Lower lobe of right lung (tissue), 2 donors: ENCODE results near the gene KCNK17. TPM values are rescaled to one million over a fixed set of nuclear protein-coding genes. Genes with fewer than 3 reads are reported as not detected.

ENCODE experiments used
- ATAC-seq, 2 donors: fragments of 200-7000 bp; cut with Tn5 transposase; one replicate each; pipeline ENCODE4 v1.9.1; 2020 to 2022; ENCODE audit warnings: mild to moderate bottlenecking in 2 of 2, moderate library complexity in 2 of 2
- DNase-seq: peaks from one replicate; pipeline ENCODE4 v3.0.0-alpha.2; 2020
- H3K27ac ChIP-seq: fragments of 200-600 bp; one replicate; pipeline ENCODE4 v1.8.0; 2022
- H3K27me3 ChIP-seq: fragments of 200-600 bp; one replicate; pipeline ENCODE4 v1.8.0; 2022; ENCODE audit warnings: low read depth
- H3K36me3 ChIP-seq: fragments of 200-600 bp; one replicate; pipeline ENCODE4 v1.8.0; 2022; ENCODE audit warnings: mild to moderate bottlenecking
- H3K4me1 ChIP-seq: fragments of 200-600 bp; one replicate; pipeline ENCODE4 v1.8.0; 2022
- H3K4me3 ChIP-seq: fragments of 200-600 bp; one replicate; pipeline ENCODE4 v1.8.0; 2022; ENCODE audit warnings: mild to moderate bottlenecking
- H3K9me3 ChIP-seq: fragments of 200-600 bp; one replicate; pipeline ENCODE4 v1.8.0; 2022
- intact Hi-C: fragments of 100-400 bp; cut with DNase I; formaldehyde crosslinking; loops from one replicate; pipeline ENCODE4 v1.11.0; 2022
- total RNA-seq: library from RNA; stranded (reverse); fragmentation: NEBNext Ultra II Directional; extraction: Animal tissue kit (Norgen Biotek cat#: 25700); gene quantifications from one replicate; pipeline ENCODE4 v1.2.1, GENCODE V29; 2021
- TF ChIP-seq, protein P1 (sequence below): fragments of 200-600 bp; IDR thresholded peaks from one replicate; pipeline ENCODE4 v1.8.0; 2022; ENCODE audit warnings: antibody characterized with exemption, mild to moderate bottlenecking
- donor health status: DM: no; HTN: yes; CAD: no; lungs with severe emphysema.

Gene KCNK17
- total RNA-seq, 1 donor from 2014 or later = 5.5 TPM

DNA sequence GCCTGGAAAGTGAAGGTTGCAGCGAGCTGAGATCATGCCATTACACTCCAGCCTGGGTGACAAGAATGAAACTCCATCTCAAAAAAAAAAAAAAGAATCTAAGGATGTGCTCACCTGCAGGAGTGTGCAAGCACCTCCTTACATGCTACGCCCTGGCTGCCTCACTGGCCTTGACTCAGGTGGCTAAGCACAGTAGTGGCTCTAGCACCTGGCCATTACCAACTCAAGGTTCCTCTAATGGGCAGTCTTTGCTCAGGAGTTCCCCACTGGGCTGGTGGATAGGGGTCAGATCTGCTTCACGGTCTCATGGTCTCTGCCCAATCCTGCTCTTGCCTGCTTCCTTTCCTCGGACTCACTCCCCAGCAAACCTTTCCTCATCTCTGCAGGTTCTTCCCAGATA lies 39.7 kb downstream of the KCNK17 start:
- Histone ChIP-seq H3K36me3 (no peaks in the 10 kb centered on the region), H3K4me1 (no peaks in the 10 kb centered on the region), H3K4me3 (no peak overlapping the region), H3K9me3 (no peaks in the 10 kb centered on the region), H3K27ac (no peak overlapping the region), H3K27me3 (no peaks in the 10 kb centered on the region)
- intact Hi-C loops = no loop called here
- DNase-seq = no peak
- TF ChIP-seq, protein P1, sequence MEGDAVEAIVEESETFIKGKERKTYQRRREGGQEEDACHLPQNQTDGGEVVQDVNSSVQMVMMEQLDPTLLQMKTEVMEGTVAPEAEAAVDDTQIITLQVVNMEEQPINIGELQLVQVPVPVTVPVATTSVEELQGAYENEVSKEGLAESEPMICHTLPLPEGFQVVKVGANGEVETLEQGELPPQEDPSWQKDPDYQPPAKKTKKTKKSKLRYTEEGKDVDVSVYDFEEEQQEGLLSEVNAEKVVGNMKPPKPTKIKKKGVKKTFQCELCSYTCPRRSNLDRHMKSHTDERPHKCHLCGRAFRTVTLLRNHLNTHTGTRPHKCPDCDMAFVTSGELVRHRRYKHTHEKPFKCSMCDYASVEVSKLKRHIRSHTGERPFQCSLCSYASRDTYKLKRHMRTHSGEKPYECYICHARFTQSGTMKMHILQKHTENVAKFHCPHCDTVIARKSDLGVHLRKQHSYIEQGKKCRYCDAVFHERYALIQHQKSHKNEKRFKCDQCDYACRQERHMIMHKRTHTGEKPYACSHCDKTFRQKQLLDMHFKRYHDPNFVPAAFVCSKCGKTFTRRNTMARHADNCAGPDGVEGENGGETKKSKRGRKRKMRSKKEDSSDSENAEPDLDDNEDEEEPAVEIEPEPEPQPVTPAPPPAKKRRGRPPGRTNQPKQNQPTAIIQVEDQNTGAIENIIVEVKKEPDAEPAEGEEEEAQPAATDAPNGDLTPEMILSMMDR = no peak
- ATAC-seq = no peak

DNA sequence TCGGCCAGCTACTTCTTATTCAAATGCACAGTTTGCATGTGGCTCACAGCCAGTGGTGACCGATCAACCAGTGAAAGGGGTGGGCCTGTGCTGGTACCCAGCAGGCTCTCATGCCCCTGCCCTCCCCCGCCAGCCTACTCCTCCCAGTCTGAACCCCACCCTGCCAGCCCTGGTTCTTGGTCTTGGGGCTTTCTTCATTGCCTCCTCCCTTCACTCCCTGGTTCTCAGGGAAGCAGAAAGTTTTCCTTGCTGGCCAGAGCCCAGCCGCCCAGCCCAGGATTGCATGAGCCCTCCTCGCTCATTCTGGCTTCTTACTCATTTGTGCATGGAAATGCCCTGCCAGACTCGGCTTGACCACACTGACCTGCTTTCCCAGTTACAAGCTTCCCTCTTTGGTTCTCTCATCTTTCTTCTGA lies 40.8 kb downstream of the KCNK17 start:
- DNase-seq = no peak
- ATAC-seq = peak in 1 of 2 donors; percentile 60
- TF ChIP-seq, protein P1 = no peak

DNA sequence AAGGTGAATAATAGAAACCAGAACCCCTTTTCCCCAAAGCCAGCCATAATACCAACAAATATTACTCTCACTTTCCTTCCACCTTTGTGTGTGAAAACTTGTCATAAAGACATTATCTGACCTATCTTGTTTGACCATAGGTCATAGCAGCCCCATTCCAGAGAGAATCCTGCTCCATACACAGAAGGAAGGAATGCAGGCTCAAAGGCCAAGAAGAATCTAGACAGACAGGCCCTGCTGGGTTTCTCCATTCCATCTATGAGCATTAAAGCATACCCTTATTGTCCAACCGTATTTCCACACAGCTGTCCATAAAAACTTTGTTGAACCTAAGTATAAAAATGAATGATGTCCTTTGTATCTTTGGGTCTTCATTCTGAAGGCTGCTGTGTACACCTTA lies 44.3 kb downstream of the KCNK17 start:
- no peaks in the 10 kb centered on the region for H3K27me3 ChIP-seq
- H3K27ac ChIP-seq = no peak overlapping the region
- no peaks in the 10 kb centered on the region for H3K36me3 ChIP-seq
- intact Hi-C loops = no loop called here
- no peak for ATAC-seq
- no peaks in the 10 kb centered on the region for H3K4me1 ChIP-seq
- TF ChIP-seq, protein P1 = no peak
- no peaks in the 10 kb centered on the region for H3K9me3 ChIP-seq
- no peak overlapping the region for H3K4me3 ChIP-seq
- no peak for DNase-seq

More for the DNA sequence above, 40.8 kb downstream of the KCNK17 start:
- Histone ChIP-seq H3K9me3 (no peaks in the 10 kb centered on the region), H3K36me3 (no peaks in the 10 kb centered on the region), H3K4me1 (no peaks in the 10 kb centered on the region), H3K4me3 (no peak overlapping the region), H3K27ac (no peak overlapping the region), H3K27me3 (no peaks in the 10 kb centered on the region)
- intact Hi-C loops = no loop called here

DNA sequence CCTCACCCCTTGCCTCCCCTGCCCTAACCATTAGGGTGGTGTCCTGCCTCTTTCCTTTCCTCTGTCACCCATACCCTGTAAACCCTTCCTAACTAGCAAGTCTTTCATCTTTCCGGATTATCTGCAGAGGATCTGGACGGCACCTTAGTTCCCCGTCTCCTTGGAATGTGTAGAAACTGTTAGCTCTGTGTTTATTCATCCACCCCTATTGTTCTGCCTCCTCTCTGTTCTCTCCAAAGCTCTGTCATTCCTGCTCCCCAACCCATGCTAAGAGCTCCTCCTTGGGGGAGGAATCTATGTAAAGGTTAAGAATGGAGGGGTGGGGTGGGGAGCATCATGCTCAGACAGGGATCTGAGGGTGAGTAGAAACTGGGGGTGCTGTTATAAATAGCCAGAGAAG lies 45.5 kb downstream of the KCNK17 start:
- Histone ChIP-seq H3K36me3 (no peaks in the 10 kb centered on the region), H3K27ac (no peak overlapping the region), H3K9me3 (no peaks in the 10 kb centered on the region), H3K27me3 (no peaks in the 10 kb centered on the region), H3K4me1 (peaks cover under 1% of the 10 kb centered on the region), H3K4me3 (no peak overlapping the region)
- ATAC-seq = no peak
- DNase-seq = no peak
- TF ChIP-seq, protein P1 = no peak
- intact Hi-C loops = no loop called here

DNA sequence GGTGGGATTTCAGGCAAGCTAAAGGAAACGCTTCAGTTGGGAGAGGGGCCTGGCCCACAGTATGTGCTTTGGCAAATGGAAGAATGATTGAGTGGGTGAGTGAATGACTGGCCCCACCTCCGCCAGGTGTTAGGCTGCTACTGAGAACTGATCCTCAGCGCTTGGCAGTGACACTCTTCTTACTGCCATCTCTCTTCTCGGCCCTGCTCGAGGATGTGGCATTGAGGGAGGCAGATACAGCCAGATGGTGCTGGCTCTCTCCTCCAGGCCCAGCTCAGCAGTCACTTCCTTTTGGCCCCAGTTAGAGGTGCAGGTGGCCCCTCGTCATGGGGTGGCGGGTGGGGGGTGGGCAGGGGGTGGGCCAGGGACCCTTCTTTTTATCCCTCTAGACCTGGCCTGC lies 46.0 kb downstream of the KCNK17 start:
- no peak overlapping the region for H3K4me3 ChIP-seq
- H3K36me3 ChIP-seq = no peaks in the 10 kb centered on the region
- H3K9me3 ChIP-seq = no peaks in the 10 kb centered on the region
- ATAC-seq (no peak), DNase-seq (no peak)
- TF ChIP-seq, protein P1 = no peak
- peaks cover 6% of the 10 kb centered on the region for H3K4me1 ChIP-seq
- no peak overlapping the region for H3K27ac ChIP-seq
- H3K27me3 ChIP-seq = no peaks in the 10 kb centered on the region
- intact Hi-C loops = no loop called here
